CD8-positive, alpha-beta memory T cell (primary cell): Measurements from ENCODE around the gene ITPK1. TPM values are rescaled to one million over a fixed set of nuclear protein-coding genes. Genes with fewer than 3 reads are reported as not detected.

Experiments used
- CTCF ChIA-PET: fragments of 350-600 bp; sonication (Branson Sonifier 250); formaldehyde crosslinking; loops from one replicate; lab custom pipeline; 2021; ENCODE audit warnings: antibody characterized with exemption; lab: Charles Lee
- POLR2A ChIA-PET: fragments of 350-600 bp; sonication (Branson Sonifier 250); formaldehyde crosslinking; loops from one replicate; lab custom pipeline; 2021; ENCODE audit warnings: antibody characterized with exemption; lab: Charles Lee
- DNase-seq, 5 donors: peaks; one replicate each; pipeline versions ENCODE4 v3.0.0 to v3.0.0-alpha.2; 2020 to 2022; ENCODE audit warnings: mixed read lengths in 1 of 5
- H3K27ac ChIP-seq: one replicate; pipeline ENCODE4 v1.7.0; 2013; ENCODE audit warnings: low read depth, mild to moderate bottlenecking, low read length, moderate library complexity
- H3K27me3 ChIP-seq: 2 replicates; pipeline ENCODE4 v1.7.0; 2013; ENCODE audit warnings: low read length, mild to moderate bottlenecking; ENCODE audit not compliant: insufficient read depth, poor library complexity, severe bottlenecking
- H3K36me3 ChIP-seq: 2 replicates; pipeline ENCODE4 v1.7.0; 2013; ENCODE audit warnings: mild to moderate bottlenecking, low read length, moderate library complexity; ENCODE audit not compliant: insufficient read depth
- H3K4me1 ChIP-seq: 2 replicates; pipeline ENCODE4 v1.7.0; 2013; ENCODE audit warnings: mild to moderate bottlenecking, low read length, moderate library complexity; ENCODE audit not compliant: insufficient read depth
- H3K4me3 ChIP-seq: 2 replicates; pipeline ENCODE4 v1.7.0; 2013; ENCODE audit warnings: mild to moderate bottlenecking, low read length
- H3K9me3 ChIP-seq: 2 replicates; pipeline ENCODE4 v1.7.0; 2013; ENCODE audit warnings: mild to moderate bottlenecking, low read length
- H3K27ac Mint-ChIP-seq, 8 donors: one replicate each; pipeline ENCODE4 v1.8.0; 2020 to 2021; ENCODE audit warnings: mixed read lengths in 8 of 8, mild to moderate bottlenecking in 6 of 8, inconsistent platforms in 3 of 8, moderate library complexity in 3 of 8
- H3K27me3 Mint-ChIP-seq, 2 donors: one replicate each; pipeline ENCODE4 v1.8.0; 2020 to 2021; ENCODE audit warnings: mixed read lengths in 2 of 2, mild to moderate bottlenecking in 1 of 2, moderate library complexity in 1 of 2
- H3K36me3 Mint-ChIP-seq, 3 donors: one replicate each; pipeline ENCODE4 v1.8.0; 2020 to 2021; ENCODE audit warnings: mixed read lengths in 3 of 3, inconsistent platforms in 1 of 3, mild to moderate bottlenecking in 1 of 3
- H3K4me1 Mint-ChIP-seq, 3 donors: one replicate each; pipeline ENCODE4 v1.8.0; 2020 to 2021; ENCODE audit warnings: mixed read lengths in 3 of 3, inconsistent platforms in 1 of 3, mild to moderate bottlenecking in 1 of 3
- H3K4me3 Mint-ChIP-seq, 7 donors: one replicate each; pipeline ENCODE4 v1.8.0; 2020 to 2021; ENCODE audit warnings: mixed read lengths in 7 of 7, mild to moderate bottlenecking in 6 of 7, moderate library complexity in 4 of 7, inconsistent platforms in 2 of 7
- H3K9me3 Mint-ChIP-seq, 5 donors: one replicate each; pipeline ENCODE4 v1.8.0; 2020 to 2022; ENCODE audit warnings: mixed read lengths in 5 of 5, mild to moderate bottlenecking in 3 of 5, moderate library complexity in 2 of 5, inconsistent platforms in 1 of 5
- polyA plus RNA-seq: library from polyadenylated mRNA; unstranded; fragments of 300-500 nt; fragmentation: Illumina TruSeq; gene quantifications from one replicate; pipeline ENCODE4 v1.2.3, GENCODE V29; 2021
- total RNA-seq, 2 experiments: library from RNA; stranded (reverse); gene quantifications; one replicate each; pipeline ENCODE4 v1.2.3, GENCODE V29; 2021

Gene ITPK1
- total and polyA plus RNA-seq, 3 experiments from 2014 or later: 40.4 to 75.1 (median 66.1) TPM

DNA sequence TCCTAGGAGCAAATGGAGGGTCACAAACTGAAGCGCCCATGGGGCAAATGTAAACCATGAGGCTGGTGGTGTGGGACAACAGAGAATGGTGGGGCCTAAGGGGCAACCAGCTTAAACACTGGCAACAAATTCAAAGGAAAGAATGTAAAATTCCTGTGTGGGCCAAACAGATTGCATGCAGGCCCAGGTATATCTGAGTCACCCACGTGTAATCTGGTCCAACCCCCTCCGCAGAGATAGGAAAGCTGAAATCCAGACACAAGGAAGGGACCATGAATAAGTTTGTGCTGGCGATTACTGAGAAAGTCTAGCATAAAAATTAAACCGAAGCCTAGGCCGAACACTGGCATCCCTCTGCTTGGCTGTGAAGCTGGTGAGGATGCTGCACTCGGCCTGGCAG, 71.6 kb downstream of the ITPK1 start:
- no peak for DNase-seq
- no peaks in the 10 kb centered on the region for H3K27me3 Mint-ChIP-seq
- ChIA-PET CTCF (no interaction called here), POLR2A (no interaction called here)
- Histone ChIP-seq H3K4me1 (peaks cover 5% of the 10 kb centered on the region), H3K27ac (no peak overlapping the region), H3K9me3 (no peaks in the 10 kb centered on the region), H3K27me3 (no peaks in the 10 kb centered on the region), H3K36me3 (no peaks in the 10 kb centered on the region), H3K4me3 (no peak overlapping the region)
- peaks cover 0 to 12% (median 3%) of the 10 kb centered on the region in 3 donors for H3K36me3 Mint-ChIP-seq
- H3K4me3 Mint-ChIP-seq: no peak overlapping the region
- peak overlapping the region in 3 of 8 donors; percentile 12 to 67 (median 64) for H3K27ac Mint-ChIP-seq
- no peaks in the 10 kb centered on the region for H3K9me3 Mint-ChIP-seq
- peaks cover 40 to 74% (median 55%) of the 10 kb centered on the region in 3 donors for H3K4me1 Mint-ChIP-seq

- Histone ChIP-seq H3K36me3 (no peaks in the 10 kb centered on the region), H3K4me3 (no peak overlapping the region), H3K9me3 (no peaks in the 10 kb centered on the region), H3K4me1 (peaks cover 5% of the 10 kb centered on the region), H3K27ac (no peak overlapping the region), H3K27me3 (no peaks in the 10 kb centered on the region)
- Mint-ChIP-seq H3K9me3 (no peaks in the 10 kb centered on the region), H3K36me3 (peaks cover 0 to 6% (median 3%) of the 10 kb centered on the region in 3 donors), H3K4me3 (no peak overlapping the region), H3K4me1 (peaks cover 42 to 77% (median 55%) of the 10 kb centered on the region in 3 donors), H3K27ac (peak overlapping the region in 6 of 8 donors; percentile 26 to 92 (median 81)), H3K27me3 (no peaks in the 10 kb centered on the region)
- POLR2A ChIA-PET: no interaction called here
- CTCF ChIA-PET: interaction anchor here (1.0 kb wide), 1 partner anchor 9 kb away, joined by 3 read pairs; no protein-coding TSS in a partner anchor
- DNase-seq: no peak
These were observed 72.5 kb downstream of the ITPK1 start for GRCh38 chr14:93042968-93043940.

GRCh38 chr14:93041830-93042229, 73.9 kb downstream of the ITPK1 start:
- Mint-ChIP-seq H3K36me3 (no peaks in the 10 kb centered on the region), H3K9me3 (no peaks in the 10 kb centered on the region), H3K4me1 (peaks cover 48 to 78% (median 64%) of the 10 kb centered on the region in 3 donors), H3K4me3 (no peak overlapping the region), H3K27me3 (no peaks in the 10 kb centered on the region), H3K27ac (peak overlapping the region in 6 of 8 donors; percentile 29 to 79 (median 48))
- no peak for DNase-seq
- Histone ChIP-seq H3K27me3 (no peaks in the 10 kb centered on the region), H3K9me3 (no peaks in the 10 kb centered on the region), H3K4me1 (peaks cover 5% of the 10 kb centered on the region), H3K4me3 (no peak overlapping the region), H3K36me3 (no peaks in the 10 kb centered on the region), H3K27ac (no peak overlapping the region)
- ChIA-PET POLR2A (no interaction called here), CTCF (no interaction called here)

DNA sequence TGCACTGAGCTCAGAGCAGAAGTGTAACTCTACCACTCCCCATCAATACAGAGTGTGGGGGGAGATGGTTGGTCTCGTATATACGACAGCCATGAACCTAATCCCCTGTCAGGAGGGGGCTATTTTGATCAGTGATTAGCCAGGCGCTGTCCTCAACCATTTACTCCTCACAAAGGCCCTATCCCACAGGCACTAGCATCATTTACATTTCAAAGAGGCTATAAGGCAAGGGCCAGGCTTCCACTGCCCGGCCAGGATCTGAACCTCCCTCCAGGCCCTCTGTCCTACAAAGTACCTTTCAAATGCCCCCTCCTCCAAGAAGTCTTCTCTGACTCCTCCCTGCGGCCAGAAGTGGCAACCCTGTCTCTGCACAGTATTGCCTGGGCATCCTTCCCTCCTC, 74.7 kb downstream of the ITPK1 start:
- Histone ChIP-seq H3K27me3 (no peaks in the 10 kb centered on the region), H3K27ac (no peak overlapping the region), H3K36me3 (no peaks in the 10 kb centered on the region), H3K9me3 (no peaks in the 10 kb centered on the region), H3K4me3 (no peak overlapping the region), H3K4me1 (peaks cover 5% of the 10 kb centered on the region)
- Mint-ChIP-seq H3K4me3 (no peak overlapping the region), H3K27ac (peak overlapping the region in 6 of 8 donors; percentile 40 to 87 (median 66)), H3K27me3 (no peaks in the 10 kb centered on the region), H3K4me1 (peaks cover 46 to 82% (median 60%) of the 10 kb centered on the region in 3 donors), H3K36me3 (no peaks in the 10 kb centered on the region), H3K9me3 (no peaks in the 10 kb centered on the region)
- no peak for DNase-seq
- CTCF ChIA-PET: interaction anchor here (1.1 to 1.7 kb wide), 2 partner anchors 73 to 92 kb away, joined by 3 to 5 read pairs; no protein-coding TSS in a partner anchor
- POLR2A ChIA-PET: no interaction called here

- no peaks in the 10 kb centered on the region for H3K27me3 ChIP-seq
- Mint-ChIP-seq H3K4me1 (peaks cover 43 to 80% (median 57%) of the 10 kb centered on the region in 3 donors), H3K9me3 (no peaks in the 10 kb centered on the region), H3K27ac (peak overlapping the region in 6 of 8 donors; percentile 35 to 87 (median 66)), H3K27me3 (no peaks in the 10 kb centered on the region), H3K36me3 (no peaks in the 10 kb centered on the region), H3K4me3 (no peak overlapping the region)
- H3K27ac ChIP-seq: no peak overlapping the region
- no peak overlapping the region for H3K4me3 ChIP-seq
- ChIA-PET CTCF (interaction anchor here (1.1 to 1.7 kb wide), 2 partner anchors 73 to 93 kb away, joined by 3 to 5 read pairs; no protein-coding TSS in a partner anchor), POLR2A (no interaction called here)
- no peaks in the 10 kb centered on the region for H3K36me3 ChIP-seq
- H3K9me3 ChIP-seq: no peaks in the 10 kb centered on the region
- no peak for DNase-seq
- H3K4me1 ChIP-seq: peaks cover 5% of the 10 kb centered on the region
These were observed 75.3 kb downstream of the ITPK1 start for GRCh38 chr14:93040443-93040842.

GRCh38 chr14:93039649-93040315, 75.9 kb downstream of the ITPK1 start:
- Mint-ChIP-seq H3K4me1 (peaks cover 47 to 79% (median 61%) of the 10 kb centered on the region in 3 donors), H3K27ac (peak overlapping the region in 3 of 8 donors; percentile 15 to 67 (median 51)), H3K36me3 (no peaks in the 10 kb centered on the region), H3K27me3 (no peaks in the 10 kb centered on the region), H3K4me3 (no peak overlapping the region), H3K9me3 (no peaks in the 10 kb centered on the region)
- H3K4me3 ChIP-seq: no peak overlapping the region
- ChIA-PET CTCF (interaction anchor here (1.1 to 1.7 kb wide), 2 partner anchors 74 to 93 kb away, joined by 3 to 5 read pairs; no protein-coding TSS in a partner anchor), POLR2A (no interaction called here)
- DNase-seq: no peak
- peaks cover 6% of the 10 kb centered on the region for H3K4me1 ChIP-seq
- H3K27me3 ChIP-seq: no peaks in the 10 kb centered on the region
- no peaks in the 10 kb centered on the region for H3K36me3 ChIP-seq
- no peaks in the 10 kb centered on the region for H3K9me3 ChIP-seq
- no peak overlapping the region for H3K27ac ChIP-seq

- H3K27me3 ChIP-seq: no peaks in the 10 kb centered on the region
- no peaks in the 10 kb centered on the region for H3K9me3 Mint-ChIP-seq
- peak overlapping the region; percentile 43 to 96 (median 76) for H3K27ac Mint-ChIP-seq
- H3K4me3 Mint-ChIP-seq: no peak overlapping the region
- no peak overlapping the region for H3K27ac ChIP-seq
- DNase-seq: no peak
- no peaks in the 10 kb centered on the region for H3K36me3 ChIP-seq
- ChIA-PET CTCF (no interaction called here), POLR2A (no interaction called here)
- no peak overlapping the region for H3K4me3 ChIP-seq
- H3K36me3 Mint-ChIP-seq: no peaks in the 10 kb centered on the region
- H3K27me3 Mint-ChIP-seq: no peaks in the 10 kb centered on the region
- peaks cover 25% of the 10 kb centered on the region for H3K4me1 ChIP-seq
- no peaks in the 10 kb centered on the region for H3K9me3 ChIP-seq
- H3K4me1 Mint-ChIP-seq: peaks cover 52 to 79% (median 63%) of the 10 kb centered on the region in 3 donors
These were observed 78.4 kb downstream of the ITPK1 start for GRCh38 chr14:93037351-93037750.
